ENCODE measurements around the gene EVA1A.

Gene EVA1A

DNA sequence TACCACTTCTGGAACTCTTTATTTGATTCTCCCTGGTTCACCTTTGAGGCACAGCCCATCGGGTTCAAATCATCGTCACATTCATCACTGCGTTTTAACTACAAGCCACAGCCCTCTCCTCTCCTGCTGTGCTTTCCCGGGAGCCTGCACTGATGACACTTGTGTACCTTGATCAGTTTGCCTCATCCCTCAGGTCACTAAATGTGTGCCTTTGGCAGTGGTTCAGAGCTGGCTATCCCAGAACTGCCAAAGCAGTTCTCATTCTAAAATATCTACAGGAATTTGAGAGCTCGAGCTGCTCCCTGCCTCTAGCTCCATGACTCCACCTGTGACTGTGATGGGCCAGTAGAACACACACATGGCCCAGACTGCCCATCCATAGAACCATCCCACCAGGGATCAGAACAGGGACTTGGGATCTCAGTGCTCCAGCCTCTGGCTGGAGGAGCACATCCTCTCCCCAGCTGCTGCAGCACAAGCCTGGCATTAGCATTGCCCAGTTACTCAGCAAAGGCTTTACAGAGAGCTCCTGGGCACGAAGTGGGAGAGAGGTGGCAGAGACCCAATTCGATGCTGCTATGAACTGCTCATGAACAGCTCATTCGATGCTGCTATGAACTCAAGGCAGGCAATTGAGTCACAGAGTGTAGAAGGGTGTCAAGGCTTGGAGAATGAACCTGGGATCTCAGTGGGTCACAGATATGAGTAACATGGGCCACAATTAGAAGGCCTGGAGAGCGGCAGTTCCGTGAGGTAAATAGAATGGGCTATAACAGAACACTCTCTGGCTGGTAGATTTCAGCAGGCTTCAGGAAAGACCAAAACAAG, 41.9 kb downstream of the EVA1A start:
- no peak for DNase-seq (ENCODE audit: low read depth in 2 of 3, low spot score in 1 of 3)

DNA sequence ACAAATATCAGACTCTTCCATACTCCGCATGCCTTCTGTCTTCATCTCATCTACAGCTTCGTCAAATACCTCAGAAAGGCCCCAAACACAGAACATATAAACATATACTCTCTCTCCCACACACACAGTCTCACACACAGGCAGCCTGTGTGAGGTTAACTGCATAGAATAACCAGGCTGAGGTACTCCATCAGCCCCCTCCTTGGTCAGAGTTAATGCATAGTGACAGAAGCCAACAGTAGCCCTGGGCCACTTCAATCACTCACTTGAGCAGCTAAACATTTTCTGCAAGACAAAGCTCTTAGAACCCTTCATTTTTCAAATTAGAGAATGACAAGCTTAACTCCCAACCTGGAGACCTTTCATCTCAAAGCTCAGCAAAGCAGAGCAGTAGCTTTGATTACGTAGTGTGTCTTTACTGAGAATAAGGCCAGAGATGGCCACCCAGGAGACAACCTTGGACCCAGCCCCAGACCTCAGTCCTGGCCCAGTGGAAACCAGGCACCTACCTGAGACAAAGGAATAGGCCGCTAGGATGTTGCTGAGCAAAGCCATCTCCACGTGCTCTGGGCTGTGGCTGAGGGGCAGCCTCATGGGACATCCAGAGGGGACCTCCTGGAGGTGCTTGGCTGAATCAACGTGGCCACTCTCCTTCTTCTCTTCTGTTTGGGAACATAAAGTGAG, 43.0 kb downstream of the EVA1A start:
- DNase-seq (ENCODE audit: low read depth in 2 of 3, low spot score in 1 of 3), result no peak

DNA sequence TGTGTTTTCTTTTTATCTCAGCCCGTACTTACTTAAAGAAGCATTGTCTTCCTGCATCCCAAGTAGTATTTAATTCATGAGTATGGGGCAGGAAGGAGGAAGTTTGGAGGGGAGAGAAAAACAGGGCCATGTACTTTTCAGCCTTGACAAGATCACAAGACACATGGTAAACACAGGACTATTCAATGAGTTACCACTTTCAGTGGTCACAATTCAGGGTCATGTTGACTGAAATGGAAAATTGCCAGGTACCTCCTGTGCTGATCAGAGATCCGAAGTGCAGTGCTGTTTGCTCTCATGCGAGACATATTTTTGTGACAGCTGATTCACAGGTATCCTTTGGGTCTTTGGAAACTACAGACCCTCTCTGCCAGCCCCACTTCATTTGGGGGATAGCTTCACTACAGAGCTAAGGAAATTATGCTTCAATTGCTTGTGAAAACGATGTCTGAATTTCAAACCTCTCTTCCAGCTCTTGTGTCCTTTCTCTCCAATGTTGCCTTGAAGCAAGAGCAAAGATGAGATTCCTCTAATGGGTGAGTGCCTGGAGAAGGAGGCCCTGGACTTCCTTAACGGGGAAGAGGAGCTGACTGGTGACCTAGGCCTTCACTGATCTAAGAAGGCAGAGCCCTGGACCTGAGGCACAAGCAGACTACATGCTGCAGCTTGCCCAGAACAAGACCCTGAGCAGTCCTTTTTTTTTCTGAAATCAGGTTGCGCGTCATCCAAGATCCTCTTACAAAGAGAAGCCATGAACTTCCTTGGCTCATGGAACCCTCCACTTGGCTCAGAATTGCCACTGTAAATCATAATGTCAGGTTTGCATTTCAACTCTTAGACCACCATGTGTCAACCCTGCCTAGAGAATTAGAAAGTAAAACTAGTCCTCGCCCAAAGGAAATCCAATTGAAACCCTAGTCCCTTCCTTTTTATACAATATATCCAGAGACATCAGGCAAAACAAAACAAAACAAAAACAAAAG, 44.1 kb downstream of the EVA1A start:
- DNase-seq (ENCODE audit: low read depth in 2 of 3, low spot score in 1 of 3), result no peak

DNA sequence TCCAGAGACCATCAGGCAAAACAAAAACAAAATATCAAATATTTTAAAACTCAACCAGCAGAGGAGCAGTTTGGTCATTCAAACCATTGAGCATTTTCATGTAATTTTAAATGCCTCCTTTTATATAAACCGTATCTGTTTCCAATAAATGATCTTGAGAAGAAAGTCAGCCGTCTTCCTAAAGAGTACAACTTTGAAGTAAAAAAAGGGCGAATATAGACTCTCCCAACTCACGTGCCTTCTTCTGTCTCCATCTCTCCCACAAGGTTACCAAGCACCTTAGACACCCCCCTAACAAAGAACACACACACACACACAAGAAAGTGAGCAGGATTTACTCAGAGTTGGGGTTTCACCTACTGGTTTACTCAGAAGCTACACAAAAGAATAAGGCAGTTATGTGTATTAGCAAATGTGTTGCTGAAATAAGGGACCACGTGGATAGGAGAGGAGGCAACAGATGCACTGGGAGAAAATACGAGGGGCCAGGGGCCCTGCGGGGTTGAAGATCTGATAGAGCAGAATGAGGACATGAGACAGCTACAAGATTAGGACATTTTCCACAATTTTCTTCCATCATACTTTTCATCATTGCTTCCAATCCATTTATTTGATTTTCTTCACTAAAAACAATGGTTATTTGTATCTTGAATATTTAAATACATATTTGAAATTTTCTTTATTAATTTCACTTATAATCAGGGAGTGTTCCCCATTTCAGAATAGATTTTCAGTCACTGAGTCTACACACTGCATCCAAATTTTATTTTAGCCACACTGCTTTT, 45.0 kb downstream of the EVA1A start:
- DNase-seq (ENCODE audit: low read depth in 2 of 3, low spot score in 1 of 3), result no peak

DNA sequence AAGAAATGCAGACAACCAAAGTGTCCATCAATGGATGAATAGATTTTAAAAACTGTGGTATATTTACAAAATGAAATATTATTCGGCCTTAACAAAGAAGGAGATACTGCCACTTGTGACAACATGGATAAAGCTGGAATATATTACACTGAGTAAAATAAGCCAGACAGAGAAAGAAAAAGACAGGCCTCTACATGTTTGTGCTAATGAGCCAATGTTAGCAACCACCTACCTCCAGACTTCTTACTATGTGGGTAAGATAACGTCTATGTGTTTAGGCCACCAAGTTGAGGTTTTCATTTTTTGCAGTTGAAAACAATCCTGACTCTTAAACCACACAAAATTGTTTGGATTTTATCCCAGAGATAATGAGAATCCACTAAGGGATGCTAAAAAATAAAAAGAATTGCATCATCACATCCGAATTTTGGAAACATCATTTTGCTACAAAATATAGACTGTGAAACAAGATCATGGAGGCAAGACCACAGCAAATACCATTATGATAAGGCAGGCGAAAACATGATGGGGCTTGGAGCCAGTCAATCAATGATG, 47.0 kb downstream of the EVA1A start:
- no peak for DNase-seq (ENCODE audit: low read depth in 2 of 3, low spot score in 1 of 3)

DNA sequence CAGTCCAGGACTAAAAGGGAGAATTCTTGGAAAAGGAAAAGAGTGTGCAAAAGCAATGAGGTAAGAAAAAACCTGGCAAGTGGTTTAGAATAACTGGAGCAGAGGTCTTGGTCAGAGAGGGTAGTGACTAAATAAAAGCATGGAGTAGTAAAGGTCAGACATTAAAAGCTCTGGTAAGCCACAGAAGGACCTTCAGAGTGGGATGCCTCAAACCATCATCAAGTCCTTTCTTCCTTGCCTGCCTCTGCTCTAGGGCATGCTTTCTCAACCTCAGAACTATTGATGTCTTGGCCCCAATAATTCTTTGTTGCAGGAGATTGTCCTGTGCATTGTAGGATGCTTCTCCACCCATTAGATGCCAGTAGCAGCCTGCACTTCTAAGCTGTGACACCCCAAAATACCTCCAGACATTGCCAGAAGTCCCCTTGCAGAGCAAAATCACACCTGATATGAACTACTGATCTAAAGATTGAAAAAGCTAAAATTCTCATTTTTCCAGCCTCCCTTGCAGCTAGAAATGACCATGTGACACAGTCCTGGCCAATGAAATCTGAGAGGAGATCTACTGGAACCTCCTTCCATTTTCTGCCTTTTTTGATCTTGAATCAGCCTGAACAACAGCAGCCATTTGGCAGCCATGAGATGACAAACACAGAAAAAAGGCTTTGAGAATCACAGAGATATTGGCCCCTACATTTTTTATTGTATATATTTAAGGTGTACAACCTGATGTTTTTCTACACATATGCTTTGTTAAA, 48.1 kb downstream of the EVA1A start:
- DNase-seq (ENCODE audit: low read depth in 2 of 3, low spot score in 1 of 3), result no peak

DNA sequence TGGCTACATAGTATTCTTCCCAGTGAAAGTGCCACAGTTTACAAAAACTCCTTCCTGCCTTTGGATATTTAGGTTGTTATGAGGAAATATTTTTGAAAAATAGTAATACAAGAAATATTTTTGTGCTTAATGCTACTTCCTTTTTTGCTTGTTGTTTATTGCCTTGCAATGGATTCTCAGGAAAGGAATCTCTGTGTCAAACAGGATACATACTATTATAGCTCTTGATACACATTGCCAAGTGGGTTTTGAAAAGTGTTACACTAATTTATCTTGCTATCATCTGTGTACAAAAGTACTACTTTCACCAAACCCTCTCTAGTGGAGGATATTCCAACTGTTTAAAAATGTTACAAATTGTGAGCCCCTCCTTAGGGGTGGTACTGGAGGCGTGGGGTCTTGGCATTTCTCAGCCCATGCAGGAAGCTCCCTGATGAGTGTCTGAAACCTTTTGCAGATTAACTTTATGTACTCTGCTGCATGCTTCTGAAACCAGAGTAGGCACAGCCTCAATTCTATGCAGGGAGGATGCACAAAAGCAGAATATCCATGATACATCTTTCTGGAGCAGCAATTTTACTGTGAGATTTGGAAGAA, 54.5 kb downstream of the EVA1A start:
- no peak for DNase-seq (ENCODE audit: low read depth in 2 of 3, low spot score in 1 of 3)

DNA sequence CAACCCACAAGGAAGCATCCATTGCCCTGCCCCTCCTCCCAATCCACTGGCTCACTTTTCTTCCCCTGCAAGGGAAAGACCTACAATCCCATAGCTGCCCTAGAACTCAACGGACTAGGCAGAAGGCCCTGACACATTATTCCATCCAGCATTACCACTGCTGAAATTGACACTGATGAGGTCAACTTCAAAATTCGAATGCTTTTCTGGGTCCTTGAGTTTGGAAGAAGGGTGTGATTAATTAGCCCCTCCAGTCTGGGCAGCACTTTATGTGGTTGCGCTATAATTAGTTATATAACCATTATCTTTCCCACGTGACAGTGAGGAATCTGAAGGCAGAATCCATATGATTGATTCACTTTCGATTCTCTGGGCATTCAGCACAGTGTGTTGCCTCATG, 55.7 kb downstream of the EVA1A start:
- no peak for DNase-seq (ENCODE audit: low read depth in 2 of 3, low spot score in 1 of 3)

DNA sequence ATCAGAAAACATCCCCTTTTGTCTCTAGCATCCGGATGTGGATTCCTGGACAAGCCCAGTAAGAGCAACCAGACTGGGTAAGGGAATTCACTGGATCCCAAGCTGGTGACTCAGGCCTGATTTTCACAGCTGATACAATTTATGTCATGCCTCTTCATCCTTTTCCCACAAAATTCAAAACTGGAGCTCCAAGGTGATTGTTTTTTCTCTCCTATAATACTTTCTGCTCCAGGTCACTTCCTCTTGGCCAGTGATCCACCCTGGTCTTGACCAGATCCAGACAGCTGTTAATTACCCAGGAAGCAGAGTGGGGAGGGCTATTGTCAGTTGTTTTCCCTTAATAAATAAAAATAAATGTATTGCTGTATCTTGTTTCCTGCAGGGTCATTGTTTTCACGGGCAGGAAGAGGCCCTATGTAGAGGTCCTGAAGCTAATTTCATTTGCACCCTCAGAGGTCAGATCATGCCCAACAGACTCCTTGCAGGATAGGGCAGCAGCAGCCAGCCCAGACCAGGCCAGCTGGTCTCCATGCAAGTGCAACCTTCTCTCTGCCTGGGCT, 57.6 kb downstream of the EVA1A start:
- DNase-seq (ENCODE audit: low read depth in 2 of 3, low spot score in 1 of 3), result no peak

DNA sequence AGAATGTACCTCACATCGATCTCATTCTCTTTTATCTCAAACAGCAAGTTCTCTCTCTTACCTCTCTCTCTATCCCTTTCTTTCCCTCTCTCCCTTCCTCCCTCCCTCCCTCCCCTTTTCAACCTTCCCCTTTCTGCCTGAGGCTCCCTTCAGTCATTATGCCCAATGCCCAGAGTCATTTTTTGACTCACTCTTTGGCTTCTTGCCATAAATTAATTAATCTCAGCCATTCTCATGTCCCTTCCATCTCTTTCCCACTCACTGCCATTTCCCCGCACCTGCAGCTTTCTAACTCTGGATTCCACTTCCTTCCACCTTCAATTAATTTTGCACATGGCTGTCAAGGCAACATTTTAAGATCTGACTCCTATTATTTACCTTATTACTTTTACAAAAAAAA, 60.1 kb downstream of the EVA1A start:
- DNase-seq (ENCODE audit: low read depth in 2 of 3, low spot score in 1 of 3), result no peak

DNA sequence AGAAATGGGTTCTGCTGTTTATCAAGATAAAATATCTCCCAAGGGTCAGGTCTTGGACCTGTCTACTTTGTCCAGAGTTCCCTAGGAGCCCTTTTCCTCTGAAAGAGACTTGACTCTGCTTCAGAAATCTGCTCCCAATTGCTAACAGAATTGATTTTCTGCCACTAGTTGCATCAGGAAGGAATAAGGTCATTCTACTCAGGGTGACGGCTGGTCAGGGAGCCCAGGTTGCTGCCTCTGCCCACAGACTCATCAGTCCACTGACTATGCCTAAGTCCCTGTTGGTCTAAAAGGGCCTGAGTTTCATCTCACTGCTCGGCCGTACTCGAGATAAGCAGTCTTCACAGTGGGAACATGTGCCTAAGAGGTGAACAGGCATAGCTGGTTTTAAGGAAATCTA, 61.2 kb downstream of the EVA1A start:
- no peak for DNase-seq (ENCODE audit: low read depth in 2 of 3, low spot score in 1 of 3)

DNA sequence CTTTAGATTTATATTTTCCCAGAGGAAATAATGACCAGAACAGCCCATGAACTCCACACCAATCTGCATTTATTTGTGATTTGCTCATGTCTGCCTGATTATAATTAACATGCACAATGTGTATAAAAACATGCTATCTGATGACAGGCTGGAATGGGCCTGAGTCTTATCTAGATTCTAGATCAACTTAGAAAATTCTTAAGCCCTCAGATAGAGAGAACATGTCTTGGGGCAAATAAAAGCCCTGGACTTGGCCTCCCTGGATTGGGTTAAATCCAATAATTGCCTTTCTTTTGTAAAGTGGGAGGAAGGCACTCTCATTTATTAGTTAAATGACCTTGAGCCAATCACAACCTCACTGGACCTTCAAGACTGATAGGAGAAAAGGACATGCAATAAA, 61.8 kb downstream of the EVA1A start:
- no peak for DNase-seq (ENCODE audit: low read depth in 2 of 3, low spot score in 1 of 3)

DNA sequence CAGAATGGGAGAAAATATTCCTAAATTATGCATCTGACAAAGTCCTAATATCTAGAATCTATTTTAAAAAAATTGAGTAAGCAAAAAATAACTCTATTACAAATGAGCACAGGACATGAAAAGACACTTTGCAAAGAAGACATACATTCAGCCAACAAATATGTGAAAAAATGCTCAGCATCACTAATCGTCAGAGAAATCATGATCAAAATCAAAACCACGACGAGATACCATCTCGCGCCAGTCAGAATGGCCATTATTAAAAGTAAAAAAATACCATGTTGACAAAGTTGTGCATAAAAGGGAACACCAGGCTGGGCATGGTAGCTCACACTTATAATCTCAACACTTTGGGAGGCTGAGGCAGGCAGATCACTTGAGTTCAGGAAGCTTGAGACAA, 63.5 kb downstream of the EVA1A start:
- no peak for DNase-seq (ENCODE audit: low read depth in 2 of 3, low spot score in 1 of 3)

DNA sequence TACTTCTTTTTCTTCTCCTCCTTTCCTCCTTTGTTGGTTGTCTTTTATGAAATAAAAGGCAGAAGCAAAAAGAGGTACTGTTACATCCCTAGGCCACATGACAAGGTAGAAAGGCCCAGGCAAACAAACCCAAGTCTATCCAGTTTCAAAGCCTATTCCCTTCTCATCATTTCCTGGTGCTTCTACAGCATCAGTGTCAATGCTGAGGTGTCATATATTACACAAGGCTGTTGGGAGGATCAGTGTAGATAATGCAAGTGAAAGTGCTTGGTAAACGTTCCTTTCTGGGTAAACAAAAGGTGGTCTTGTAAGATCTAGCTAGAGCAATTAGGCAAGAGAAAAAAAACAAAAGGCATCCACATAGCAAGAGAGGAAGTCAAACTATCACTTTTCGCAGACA, 64.9 kb downstream of the EVA1A start:
- no peak for DNase-seq (ENCODE audit: low read depth in 2 of 3, low spot score in 1 of 3)

DNA sequence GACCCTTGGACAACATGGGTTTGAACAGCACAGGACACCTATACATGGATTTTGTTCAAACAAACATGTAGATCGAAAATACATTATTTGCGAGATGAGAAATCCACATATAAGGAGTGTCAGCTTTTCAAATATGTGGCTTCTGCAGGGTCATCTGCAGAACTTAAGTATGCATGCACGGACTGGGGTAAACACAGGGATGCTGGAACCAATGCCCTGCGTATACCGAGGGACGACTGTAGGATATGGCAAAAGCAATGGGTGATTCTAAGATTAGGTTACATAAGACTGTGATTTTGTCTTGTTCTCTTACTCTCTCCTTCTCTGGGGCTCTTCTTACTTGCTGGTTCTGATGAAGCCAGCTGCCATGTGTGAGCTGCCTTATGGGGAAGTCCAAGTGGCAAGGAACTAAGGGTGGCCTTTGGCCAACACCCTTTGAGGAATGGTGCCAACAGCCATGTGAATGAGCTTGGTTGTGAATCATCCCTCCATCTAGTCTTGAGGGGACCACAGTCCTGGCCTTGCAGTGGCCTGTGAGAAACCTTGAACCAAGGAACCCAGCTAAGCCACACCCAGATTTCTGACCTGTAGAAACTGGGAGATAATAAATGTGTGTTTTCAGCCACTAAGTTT, 66.5 kb downstream of the EVA1A start:
- DNase-seq (ENCODE audit: low read depth in 2 of 3, low spot score in 1 of 3), result no peak

DNA sequence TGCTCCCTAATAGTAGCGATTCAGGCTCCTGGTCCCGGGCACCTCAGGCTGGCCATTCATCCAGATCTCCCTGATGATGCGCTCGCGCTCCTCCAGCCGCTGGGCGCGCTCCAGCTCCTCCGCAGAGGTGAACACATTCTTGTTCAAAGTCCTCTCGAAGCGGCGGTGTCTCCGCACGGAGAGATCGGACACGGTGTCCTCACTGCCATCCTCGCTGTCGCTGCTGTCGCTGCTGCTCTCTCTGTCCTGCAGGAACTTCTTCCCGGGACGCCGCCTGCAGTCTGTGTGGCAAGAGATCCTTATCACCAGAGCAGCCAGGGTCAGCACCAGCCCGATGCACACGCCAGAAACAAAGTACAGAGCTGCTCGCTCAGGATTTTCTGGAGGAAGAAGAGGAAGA, 67.5 kb downstream of the EVA1A start:
- DNase-seq (ENCODE audit: low read depth in 2 of 3, low spot score in 1 of 3), result no peak

DNA sequence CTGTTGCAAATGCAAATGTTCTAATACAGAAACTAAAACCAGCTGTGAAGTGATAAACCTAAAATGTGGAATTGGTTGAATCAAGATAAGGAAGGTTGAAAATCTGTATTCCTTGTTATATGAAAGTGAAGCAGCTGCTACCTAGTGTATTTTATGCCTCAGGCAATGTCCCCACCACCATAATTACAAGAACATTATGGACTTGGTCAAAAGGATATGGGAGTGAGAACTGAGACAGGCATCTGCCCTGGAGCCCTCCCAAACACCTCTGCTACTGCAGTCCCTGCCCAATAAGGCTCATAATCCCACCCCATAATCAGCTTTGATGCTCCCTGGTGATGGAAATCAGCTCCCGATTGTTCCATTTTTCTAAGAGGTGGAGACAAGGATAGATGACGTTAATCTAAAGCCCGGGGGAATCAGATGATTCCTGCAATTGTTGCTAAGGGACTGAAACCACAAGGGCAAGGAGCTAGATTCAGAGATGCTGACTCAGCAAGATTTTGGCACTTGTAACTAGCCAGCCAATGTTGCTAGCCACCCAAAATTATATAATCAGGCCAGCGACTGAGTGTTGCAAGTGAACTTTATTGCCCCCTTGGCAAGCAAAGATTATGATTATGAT, 69.5 kb downstream of the EVA1A start:
- DNase-seq (ENCODE audit: low read depth in 2 of 3, low spot score in 1 of 3), result no peak

DNA sequence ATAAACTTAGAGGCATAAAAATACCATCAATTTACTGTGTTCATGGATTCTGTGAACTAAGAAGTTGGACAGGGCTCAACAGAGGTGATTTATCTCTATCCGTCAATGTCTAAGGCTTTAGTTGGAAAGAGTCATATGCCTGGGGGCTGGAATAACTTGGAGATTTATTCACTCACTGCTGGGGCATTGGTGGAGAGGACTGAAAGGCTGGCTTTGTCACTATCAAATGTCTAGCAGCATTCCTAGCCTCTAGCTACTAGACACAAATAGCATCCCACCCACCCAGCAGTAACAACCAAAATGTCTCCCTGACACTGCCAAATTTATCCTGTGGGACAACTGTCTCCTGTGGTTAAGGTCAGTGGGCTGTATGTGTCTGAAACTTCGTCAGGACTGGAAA, 71.0 kb downstream of the EVA1A start:
- DNase-seq (ENCODE audit: low read depth in 2 of 3, low spot score in 1 of 3), result no peak

Measured in stimulated activated CD4-positive, alpha-beta T cell treated with anti-CD3 and anti-CD28 coated beads, Interleukin-12 subunit alpha, Interleukin-12 subunit beta, amount 100 ng/mL, for 48 hours (primary cell).